Measurements from ENCODE around the gene PRDM15. TPM values are rescaled to one million over a fixed set of nuclear protein-coding genes. Genes with fewer than 3 reads are reported as not detected.

Gene PRDM15
- total RNA-seq: 5.1 TPM

DNA sequence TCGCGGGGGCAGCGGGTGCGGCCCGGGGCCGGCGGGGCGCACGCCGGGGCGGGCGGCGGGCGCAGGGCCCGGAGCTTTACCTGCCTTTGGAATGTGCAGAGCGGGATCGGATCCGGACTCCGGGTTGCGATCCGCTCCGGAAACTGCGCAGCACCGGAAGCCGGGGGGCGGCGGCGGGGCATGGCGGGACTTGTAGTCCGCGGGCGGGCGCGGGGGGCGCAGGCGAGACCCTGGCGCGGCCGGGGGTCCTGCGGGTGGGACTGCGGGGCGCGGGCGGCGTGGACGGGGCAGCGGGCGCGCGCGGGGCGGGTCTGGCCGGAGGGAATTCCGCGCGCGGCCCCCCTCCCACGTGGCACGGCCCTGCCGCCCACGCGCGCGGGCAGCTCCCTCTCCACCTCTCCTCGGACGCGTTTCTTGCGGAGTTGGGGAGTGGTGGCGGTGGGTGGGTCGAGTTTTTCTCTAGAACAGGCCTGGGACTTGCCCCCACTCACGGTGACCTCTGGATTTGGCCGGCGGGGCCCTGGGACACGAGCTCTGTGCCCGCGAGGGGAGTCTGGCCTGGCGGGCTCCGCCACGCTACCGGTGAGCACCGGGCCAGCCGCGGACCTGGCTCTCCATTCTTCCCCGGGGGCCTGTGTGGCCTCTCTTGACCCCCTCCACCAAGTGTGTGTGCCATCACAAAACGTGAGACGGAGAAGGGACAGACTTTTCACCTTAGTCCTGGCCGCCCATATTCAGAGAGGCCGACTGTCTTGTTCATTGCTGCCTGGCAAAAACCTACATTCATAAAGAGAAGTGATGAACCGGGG is at the start of gene PRDM15:
TSS of gene PRDM15 (minus strand) at position 155 of the 809 bp plus-strand sequence. CDS start 18,981 bp downstream, outside the sequence.
- peak; percentile 77 for DNase-seq

GRCh38 chr21:41928621-41929220 is 49.6 kb upstream of the PRDM15 start:
- DNase-seq: peak; percentile 18

DNA sequence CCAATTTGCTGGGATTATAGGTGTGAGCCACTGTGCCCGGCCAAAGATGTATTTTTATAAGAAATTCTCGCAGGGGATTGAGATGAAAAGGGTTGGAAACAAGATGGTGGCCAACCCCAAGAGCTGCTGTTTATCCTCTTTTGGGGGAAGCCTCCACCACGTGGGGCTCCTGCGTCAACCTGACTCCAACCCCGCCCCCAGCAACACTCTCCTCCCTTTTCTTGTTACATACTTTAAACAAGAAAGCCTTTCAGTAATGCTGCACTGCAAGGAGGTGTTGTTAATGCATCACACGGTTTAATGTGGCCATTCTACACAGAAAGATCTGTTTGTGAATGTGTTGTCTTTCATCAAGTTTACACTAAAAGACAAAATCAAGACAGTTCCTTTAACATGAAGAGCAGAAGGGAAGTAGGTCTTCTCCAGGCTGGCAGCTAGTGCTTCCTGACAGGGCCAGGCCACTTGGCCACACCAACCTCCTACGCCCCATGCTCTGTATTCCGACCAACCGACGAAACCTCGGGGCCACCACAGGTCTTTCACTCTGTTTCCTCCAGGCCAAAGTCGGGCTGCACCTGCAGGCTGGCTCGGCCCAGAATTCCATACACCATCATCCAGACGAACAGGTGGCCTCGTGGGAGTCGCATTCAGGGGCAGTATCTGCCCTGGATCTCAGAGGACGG is 48.7 kb upstream of the PRDM15 start:
- DNase-seq: no peak

- no peak for DNase-seq
Measured at GRCh38 chr21:41926807-41927171, 47.6 kb upstream of the PRDM15 start.

- DNase-seq: peak; percentile 10
Measured at GRCh38 chr21:41926117-41926806, 47.1 kb upstream of the PRDM15 start.

DNA sequence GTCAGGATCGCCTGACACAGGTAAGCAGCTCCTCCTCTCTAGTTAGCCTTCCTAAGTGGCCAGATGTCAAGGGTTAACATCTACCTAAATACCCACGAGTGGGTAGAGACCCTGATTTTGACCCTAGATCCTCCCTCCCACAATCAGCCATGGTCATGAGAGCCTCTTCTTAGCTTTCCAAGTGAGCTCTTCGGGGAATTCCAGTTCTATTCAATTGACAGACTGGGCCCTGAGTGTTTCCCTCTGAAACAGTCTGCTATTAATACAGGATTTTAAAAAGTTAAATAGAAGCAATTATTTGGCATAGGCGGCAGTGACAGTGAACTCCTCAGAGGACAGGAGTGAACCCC is 46.6 kb upstream of the PRDM15 start:
- no peak for DNase-seq

DNA sequence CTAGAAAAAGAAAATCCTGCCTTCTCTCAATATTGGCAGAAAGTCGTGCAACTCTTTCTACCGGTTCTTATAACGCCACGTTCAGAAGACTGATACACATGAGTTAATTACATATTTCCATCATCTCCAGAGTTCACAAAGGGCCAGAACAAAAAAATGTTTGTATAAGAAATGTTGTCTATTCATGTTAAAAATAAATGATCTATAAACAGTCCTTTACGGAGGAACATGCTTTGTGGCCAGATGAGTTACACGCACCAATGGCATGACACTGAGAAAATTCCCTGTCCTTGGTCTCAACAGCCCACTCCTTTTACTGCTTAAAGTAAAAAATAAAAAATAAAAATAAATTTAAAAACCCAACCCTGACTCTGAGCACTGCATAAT is 45.2 kb upstream of the PRDM15 start:
- no peak for DNase-seq

DNA sequence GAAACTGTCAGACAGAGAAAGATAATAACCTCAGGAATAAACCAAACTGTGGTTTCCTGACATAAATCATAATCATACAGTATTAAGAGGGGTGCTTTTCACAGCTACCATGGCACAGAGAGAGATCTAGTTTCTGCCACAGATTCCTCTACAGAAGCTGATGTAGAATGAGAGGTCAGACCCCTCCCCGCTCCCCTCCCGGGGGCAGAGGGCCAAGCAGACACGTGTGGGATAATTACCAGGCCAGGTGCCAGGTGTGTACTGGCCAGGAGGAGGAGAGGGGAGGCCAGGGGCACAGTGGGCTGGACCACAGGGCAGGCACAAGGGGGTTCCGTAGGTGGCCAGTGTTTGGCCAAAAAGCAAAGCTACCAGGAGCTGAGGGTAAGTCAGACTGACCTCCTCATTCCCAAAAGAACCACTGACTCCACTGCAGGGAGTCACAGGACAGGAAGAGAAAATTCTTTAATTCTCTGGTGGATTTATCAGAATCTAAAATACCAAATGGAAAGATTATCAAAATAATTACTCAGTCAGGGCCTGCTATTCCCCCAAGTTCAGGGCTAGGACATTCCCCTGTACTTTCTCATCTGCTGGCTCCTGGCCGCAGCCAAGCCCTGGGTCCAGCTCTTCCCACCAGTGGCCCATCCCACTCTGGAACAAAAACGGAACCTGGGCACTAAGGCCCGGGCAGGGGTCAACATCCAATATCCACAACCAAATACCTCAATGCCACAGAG is 44.7 kb upstream of the PRDM15 start:
- no peak for DNase-seq

DNA sequence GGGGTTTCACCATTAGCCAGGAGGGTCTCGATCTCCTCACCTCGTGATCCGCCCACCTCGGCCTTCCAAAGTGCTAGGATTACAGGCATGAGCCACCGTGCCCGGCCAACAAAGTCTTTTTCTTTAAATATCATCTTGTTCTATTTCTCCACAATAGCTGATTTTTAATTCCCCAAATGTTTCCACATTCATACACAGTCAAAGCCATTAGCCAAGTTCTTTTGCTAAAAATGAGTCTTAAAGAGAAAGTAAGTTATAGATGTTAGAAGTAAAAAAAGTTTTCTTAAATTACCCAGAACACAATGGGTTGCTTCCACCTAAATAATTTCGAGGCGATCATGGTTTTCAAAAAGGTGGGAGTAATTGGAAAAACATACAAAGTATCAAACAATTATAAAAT is 44.0 kb upstream of the PRDM15 start:
- DNase-seq: no peak

DNA sequence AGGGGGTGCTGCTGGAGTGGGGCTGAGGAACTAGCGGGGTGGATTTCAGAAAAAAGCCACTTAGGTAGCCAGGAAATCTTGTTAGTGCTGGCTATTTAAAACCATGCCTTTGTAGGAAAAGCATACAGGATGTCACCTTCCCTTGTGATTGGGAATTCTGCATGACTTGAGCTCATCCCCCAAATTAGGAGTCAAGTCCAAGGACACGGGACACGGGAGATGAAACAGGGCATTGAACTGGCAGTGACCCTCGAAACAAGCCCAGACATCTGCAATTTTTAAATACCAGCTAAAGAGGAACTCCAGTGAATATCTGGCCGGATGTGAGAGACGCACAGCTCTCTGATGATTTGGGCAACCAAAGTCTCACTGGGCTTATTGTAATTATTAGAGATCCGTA is 41.9 kb upstream of the PRDM15 start:
- DNase-seq: no peak

DNA sequence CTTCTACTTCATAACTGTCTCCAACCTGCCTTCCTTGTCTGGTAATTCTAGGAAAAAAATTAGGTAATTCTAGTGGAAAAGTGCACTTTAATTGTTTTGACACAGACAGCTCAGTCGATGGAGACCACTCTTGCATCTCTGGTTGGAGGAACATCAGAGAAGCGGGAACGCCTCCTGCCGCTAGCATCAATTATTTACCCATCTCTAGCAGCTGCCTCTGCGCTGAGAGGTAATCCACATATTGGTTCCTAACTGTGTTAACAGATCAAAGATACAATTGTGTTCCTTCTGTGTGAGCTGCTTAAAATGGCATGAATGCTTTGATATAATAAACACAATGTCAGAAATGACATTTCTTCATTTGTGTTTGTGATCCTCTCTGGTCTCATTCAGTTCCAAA is 41.3 kb upstream of the PRDM15 start:
- DNase-seq: no peak

DNA sequence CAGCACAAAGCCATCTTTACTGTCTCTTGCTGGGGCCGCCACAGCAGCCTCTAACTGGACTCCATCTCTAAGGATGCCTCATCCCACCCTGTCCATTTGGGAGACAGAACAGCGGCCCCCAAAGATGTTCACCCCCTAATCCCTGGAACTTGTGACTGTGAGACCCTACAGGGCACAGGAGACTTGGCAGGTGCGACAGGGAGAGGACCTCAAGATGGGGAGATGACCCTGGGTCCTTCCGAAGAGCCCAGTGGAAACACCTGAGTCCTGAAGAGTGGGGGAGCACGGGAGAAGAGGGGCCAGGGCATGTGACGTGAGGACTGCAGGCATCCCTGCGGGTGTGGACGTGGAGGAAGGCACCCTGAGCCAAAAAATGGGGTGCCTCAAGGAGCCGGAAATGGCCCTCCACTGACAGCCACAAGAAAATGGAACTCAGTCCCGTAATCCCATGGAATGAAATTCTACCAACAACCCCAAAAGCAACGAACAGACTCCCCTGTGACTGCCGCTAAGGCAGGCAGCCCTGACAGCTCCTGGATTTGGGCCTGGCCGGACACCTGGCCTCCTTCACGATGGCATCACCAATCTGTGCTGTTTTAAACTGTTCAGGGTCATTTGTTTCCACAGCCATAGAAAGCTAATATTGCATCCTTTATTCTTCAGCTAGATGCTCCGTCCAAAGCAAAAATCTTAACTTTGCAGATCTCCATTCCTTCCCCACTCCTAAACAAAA is 40.7 kb upstream of the PRDM15 start:
- DNase-seq: no peak

GRCh38 chr21:41918561-41919358 is 39.6 kb upstream of the PRDM15 start:
- no peak for DNase-seq

DNA sequence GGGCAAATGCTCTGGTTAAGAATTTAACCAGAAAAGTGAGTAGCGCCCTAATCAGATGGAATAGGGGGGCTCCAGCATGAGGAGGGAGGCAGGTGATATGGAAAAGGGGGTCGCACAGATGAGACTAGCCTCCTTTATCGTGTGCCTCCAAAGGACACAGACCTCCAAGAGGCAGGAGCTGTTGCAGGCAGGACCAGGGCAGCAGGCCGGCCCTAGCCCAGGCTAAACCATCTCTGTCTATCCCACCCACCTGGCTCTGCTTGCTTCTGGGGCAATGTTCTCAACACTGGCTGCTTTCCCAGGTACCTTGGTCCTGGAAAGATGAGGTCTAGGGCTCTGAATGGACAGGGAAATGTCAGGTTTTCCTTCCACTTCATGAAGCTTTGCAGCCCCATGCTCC is 38.4 kb upstream of the PRDM15 start:
- no peak for DNase-seq

DNA sequence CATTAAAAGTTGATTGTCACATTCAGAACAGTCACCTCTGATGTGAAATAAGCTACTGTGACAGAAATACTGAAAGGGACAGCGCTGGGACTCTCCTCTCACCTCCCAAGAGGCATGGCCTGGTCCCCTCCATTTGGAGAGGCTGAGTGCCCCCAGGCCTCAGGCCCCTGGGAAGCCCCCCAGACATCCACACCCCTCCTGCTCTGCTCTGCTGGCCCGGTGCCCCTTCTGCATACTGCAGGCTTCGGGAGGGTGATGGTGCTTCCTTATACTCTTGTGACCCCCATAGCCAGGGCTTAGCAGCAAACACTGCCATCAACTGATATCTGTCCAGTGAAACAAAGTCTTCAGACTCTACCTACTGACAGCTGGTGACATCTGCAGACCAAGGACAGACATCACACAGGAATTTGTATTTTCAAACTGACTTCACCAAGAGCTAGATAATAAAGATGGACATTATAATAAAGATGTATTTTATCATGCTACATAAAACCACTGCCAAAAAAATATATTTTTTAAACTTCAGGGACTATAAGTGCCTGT is 37.8 kb upstream of the PRDM15 start:
- DNase-seq: no peak

GRCh38 chr21:41914965-41915364 is 35.8 kb upstream of the PRDM15 start:
- DNase-seq: no peak

DNA sequence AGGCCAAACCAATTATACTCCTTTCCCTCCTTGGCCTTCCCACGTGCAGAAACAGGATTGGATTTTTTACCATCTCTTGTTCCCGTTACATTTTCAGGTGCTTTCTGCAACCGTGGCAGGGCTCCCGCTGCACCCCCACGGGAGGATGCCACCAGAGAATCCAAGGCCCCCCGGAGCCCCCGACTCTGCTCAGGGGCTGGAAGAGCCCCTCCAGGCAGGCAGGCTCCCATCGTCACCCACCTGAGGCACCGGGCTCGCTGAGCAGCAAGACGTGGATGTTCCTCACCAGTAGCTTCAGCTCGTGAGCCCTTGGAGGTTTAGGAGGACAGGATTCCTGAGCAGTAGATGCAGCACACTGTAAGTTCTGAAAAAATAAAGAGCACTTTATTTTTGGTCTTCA is 35.2 kb upstream of the PRDM15 start:
- no peak for DNase-seq

- no peak for DNase-seq
Measured at GRCh38 chr21:41913230-41913629, 34.1 kb upstream of the PRDM15 start.

DNA sequence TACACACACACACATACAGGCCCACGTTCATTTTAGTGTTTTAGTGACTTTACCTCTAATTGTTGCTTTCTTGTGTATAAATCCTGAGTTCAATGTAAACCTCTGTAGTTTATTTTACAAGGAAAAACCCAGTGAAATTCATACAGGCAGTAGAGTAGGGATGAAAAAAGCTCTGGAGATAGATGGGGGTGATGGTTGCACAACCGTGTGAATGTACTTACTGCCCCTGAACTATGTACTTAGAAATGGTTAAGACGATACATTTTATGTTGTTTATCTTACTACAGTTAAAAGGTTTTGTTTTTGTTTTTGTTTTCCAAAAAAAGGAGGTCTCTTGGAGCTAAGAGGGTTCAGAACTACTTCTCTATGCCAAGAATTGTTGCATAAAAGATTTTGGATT is 29.7 kb upstream of the PRDM15 start:
- DNase-seq: no peak

- DNase-seq: no peak
Measured at GRCh38 chr21:41907496-41908258, 28.5 kb upstream of the PRDM15 start.
